GM21528 (cell line): Measurements from ENCODE around the gene RTN4IP1.

Experiments
- ATAC-seq: cut with Tn5 transposase; IDR thresholded peaks from one replicate; pipeline ENCODE4 v1.9.1; 2021; ENCODE audit warnings: mild to moderate bottlenecking, moderate library complexity; ENCODE audit not compliant: unreplicated experiment, low FRiP score

RTN4IP1 gene, protein sequence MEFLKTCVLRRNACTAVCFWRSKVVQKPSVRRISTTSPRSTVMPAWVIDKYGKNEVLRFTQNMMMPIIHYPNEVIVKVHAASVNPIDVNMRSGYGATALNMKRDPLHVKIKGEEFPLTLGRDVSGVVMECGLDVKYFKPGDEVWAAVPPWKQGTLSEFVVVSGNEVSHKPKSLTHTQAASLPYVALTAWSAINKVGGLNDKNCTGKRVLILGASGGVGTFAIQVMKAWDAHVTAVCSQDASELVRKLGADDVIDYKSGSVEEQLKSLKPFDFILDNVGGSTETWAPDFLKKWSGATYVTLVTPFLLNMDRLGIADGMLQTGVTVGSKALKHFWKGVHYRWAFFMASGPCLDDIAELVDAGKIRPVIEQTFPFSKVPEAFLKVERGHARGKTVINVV

DNA sequence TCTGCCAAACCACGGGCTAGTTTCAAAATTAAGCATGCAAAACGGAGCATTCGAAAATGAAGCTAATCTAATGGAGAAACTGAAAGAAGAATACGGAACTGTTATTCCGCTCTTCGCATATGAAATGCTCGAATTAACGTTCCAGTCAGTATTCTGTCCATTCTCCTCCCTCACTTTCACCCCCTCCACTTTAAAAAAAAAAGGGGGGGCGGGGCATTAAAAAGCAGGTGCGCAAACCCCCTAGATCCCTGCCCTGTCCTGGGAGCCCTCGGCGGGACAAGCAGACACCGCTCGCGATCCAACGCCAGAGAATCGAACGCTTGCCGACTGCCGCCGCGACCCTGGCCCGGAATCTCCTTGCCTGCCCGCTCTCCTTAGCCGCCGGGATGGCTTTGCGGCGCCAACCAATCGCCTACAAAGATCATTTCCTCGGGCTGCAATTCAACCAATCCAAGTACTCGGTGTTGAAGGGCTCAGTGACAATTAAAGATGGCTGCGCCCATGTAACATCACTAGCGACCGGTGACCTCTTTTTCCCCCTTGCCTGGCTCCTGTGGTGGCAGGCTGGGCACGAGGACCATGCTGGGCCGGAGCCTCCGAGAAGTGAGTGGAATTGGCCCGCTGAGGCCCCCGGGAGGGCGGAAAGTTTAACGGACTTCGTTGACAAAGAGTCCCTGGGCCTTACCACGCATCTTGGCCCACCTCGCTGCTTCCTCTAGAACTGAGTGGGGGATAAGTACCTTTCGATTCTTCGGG is at the start of gene RTN4IP1, which contains the start of gene QRSL1:
TSS of gene RTN4IP1 (minus strand) at position 396 of the 756 bp plus-strand sequence. CDS start 477 bp downstream, outside the sequence.
TSS of gene QRSL1 (plus strand) at position 476 of the 756 bp plus-strand sequence. CDS start at position 580, 104 bp downstream.
- peak; percentile 86 for ATAC-seq

DNA sequence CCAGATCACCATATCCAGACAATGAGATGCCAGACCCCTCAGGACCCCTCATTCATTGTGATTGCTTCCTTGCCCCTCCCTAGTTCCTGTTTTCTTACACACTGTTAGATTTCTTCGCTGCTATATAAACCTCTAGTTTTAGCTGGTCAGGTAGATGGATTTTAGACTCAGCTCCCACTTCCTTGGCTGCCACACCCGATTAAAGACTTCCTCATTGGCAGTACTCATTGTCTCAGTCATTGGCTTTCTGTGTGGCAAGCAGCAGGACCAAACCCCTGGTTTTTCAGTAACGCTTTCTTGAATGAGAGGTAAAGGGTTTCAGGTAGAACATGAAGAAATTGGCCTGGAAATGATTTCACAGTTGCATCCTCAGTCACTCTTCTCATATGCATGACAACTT is 48.0 kb upstream of the RTN4IP1 start:
- no peak for ATAC-seq

DNA sequence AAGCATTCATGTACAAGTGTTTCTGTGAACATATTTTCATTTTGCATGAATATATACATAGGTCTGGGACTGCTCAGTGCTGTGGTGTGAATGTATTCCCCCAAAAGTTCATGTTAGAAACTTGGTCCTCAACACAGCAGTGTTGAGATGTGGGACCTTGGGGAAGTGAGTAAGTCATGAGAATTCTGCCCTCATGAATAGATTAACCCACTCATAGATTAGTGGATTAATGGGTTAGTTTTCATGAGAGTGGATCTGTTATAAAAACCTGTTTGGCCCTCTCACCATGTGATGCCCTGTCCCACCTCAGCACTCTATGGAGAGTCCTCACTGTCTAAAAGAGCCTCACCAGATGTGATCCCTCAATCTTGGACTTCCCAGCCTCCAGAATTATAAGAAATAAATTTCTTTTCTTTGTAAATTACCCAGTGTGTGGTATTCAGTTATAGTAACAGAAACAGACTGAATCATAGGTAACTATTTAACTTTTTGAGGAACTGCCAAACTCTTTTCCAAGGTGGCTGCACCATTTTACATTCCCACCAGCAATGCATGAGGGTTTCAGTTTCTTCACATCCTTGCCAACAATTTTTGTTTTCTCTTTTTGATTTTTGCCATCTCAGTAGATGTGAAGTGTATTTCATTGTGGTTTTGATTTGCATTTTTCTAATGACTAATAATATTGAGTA is 45.4 kb upstream of the RTN4IP1 start:
- ATAC-seq = no peak

DNA sequence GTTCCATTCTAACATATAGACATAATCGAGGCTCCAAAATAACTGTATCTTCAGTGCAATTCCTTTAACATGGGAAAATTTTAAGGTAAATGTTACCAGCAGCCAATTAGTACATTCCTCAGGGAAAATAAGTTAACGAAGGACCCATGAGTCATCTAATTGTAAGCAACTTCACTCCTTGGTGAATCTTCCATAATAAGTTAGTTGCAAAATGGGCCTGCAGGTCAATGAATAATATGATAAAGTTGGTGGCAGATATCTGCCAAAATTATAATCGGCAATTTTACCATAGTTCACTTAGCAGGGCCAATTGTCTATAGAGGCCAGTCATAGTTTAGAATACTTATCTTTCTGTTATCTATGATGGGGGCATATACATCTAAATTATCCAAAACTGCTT is 42.4 kb upstream of the RTN4IP1 start:
- ATAC-seq = no peak

DNA sequence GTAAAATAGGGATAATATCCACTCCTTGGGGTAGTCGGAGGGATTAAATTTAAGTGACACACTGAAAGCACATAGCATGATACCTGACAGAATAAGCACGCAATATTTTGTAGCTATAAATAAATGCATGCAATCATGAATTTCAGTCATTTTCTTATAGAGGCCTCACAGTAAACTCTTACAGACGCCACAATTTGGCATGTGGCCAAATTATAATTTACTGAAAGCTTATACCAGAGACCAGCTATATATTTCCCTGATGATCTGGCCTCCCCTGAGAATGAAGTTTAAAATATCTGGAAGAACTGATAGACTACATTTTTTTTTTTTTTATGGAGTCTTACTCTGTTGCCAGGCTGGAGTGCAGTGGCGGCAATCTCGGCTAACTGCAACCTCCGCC is 40.9 kb upstream of the RTN4IP1 start:
- no peak for ATAC-seq

DNA sequence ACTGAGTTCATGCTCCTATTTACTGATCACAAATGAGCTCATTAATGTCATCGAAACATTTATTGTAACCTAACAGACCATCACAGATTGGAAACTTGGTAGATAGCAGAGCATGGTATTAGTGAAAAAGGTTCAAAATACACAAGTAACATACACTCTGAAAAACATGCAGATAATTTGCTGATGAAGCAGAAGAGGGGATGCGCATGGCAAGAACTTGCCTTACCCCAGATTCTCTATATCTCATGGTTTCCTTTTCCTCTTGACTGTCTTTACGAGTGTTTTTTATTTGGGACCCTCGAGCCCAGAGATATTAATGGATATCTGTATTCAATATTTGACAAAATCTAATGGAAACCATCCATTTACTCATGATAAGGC is 37.7 kb upstream of the RTN4IP1 start:
- ATAC-seq = no peak

DNA sequence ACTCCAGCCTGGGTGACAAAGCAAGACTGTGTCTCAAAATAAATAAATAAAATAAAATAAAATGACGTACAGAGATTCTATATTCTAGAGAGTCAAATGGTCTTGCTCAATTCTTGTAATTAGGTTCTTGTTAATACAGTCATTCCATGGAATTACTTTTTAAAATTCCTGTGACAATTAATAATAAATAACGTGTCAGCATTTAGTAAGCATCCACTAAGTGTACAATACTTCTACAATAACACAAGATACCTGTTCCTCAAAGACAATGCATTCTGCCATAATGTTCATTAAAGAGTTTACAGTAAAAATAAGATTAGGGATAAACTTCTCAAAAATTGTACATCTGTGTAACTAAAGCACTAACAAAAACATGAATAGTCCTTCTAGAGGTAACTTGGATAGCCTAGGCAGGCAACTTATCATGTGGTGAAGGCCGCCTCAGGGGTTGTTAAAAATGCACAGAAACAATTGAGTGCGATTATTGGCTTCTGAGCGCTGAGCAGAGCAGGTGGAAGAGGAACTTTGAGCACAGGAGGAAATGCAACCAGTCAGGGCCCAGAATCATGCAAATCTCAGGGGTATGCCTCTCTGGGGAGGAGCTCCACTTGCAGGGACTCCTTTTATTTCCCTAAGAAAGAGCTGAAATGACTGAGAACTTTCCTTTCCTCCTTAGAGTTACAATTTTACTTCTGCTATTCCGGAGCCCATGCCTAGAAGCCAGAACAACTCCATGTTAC is 37.2 kb upstream of the RTN4IP1 start:
- peak; percentile 95 for ATAC-seq

DNA sequence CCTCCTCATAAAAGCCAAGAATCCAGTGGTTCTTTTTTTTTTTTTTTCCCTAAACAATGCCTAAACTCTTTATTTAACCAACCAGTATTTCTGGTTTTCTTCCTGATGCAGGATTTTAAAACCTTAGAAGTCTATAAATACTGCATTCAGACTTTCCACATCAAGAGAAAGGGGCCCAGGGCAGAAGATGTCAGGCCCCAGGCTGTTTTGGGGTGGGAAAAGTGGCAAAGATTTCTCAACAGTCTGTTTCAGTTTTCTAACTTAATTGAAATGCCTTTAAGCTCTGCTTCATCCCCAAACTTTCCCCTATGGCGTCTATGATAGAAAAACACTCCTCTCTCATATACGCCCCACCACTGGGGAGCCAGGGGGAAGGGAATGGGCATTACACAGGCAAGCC is 33.2 kb upstream of the RTN4IP1 start:
- ATAC-seq = no peak

DNA sequence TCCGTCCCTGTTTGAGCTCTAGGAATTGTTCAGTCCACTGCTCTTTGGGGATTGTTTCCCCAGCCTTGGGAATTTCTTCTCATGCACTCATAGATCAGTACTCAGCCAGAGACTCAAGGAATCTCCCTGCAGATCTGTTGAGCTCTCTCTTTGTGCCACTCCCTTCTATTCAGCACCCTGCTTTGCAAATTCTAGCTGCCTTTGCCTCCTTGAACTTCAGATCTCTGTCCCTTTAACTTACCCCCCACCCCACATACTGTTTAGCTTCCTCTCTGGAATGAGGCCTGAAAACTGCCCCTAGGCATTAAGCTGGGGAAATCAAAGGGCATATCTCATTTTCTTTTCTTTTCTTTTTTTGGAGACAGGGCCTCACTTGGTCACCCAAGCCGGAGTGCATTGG is 30.6 kb upstream of the RTN4IP1 start:
- no peak for ATAC-seq

DNA sequence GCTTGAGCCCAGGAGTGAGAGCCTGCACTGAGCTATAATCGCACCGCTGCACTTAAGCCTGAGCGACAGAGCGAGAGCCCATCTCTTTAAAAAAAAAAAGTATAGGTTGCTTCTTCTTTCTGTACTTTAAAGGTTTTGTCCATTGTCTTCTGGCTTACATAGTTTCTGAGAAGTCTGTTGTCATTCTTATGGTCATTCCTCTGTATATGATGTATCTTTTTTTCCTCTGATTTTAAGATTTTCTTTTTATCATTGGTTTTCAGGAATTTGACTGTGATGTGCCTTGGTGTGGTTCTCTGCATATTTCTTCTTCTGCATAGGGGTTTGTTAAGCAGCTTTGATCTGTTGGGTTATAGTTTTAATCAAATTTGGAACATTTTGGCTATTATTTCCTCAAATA is 29.2 kb upstream of the RTN4IP1 start:
- ATAC-seq = no peak

DNA sequence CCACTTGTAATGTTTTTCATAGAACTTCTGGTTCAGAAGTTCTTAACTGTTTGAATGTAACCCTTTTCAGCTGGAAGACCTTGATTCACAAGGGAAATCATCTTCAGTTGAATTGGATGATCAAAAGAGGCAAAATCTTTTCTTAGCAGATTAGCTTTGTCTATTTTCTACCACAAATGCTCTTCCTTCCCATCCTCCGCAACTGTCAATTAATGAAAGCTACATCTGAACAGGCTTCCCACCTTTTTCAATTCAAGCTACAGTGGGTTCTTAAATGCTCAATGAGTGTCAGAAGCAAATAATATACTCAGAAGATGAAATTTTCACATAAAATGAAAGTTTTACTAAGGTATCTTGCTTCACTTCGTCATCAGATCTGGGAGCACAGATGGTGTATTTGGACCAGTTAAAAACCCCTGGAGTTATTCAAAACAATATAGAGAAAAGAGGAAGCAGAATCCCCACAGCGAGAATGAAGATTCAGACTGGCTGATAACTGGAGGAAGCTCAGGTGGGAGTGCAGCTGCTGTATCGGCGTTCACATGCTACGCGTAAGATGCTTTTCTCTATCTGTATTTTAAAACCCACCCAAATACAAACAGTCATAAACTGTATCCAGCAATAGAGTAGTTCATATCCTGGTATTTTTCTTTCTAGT is 19.5 kb upstream of the RTN4IP1 start:
- peak; percentile 93 for ATAC-seq

DNA sequence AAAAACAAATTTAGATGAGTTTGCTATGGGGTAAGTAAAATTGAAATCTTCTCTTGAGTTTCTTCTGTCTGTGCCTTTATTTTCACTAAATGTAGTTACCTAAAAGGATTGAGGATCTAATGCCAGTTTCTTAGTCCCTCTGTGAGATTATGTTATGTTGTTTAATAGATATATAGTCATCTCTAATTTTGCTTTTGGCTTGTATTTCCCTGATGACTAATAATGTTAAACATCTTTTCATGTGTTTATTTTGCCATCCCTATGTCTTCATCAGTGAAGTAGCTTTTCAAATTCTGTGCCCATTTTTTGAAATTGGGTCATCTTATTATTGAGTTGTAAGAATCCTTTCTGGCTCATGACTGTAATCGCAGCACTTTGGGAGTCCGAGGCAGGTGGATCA is 13.8 kb upstream of the RTN4IP1 start:
- ATAC-seq = no peak

DNA sequence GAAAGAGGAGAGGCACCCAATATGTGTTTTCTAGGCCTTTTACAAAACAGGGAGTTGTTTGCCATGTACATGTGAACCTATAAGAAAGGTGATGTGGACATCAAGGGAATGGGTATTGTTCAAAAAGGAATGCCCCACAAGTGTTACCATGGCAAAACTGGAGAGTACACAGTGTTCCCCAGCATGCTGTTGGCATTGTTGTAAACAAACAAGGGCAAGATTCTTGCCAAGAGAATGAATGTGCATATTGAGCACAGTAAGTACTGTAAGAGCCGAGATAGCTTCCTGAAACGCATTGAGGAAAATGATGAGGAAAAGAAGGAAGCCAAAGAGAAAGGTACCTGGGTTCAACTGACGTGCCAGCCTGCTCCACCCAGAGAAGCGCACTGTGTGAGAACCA is 13.2 kb upstream of the RTN4IP1 start:
- no peak for ATAC-seq

DNA sequence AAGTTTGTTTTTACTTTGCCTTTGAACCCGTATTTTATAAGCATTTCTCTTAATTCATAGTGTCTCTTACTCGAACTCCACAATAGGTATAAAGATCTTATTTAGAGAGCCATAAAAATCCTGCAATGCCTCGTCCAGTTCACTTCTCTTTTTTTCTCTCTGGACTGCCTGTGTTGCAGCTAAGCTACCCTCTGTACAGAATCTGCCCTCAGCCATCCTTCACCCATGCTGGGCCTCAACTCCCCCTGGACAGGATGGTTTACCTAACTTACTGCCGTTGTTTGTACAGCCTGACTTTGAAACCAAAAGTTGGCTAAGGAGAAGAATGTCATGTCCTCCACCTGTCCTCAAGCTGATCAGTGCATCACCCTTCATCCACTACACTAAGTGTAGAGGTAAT is 10.5 kb upstream of the RTN4IP1 start:
- ATAC-seq = no peak

DNA sequence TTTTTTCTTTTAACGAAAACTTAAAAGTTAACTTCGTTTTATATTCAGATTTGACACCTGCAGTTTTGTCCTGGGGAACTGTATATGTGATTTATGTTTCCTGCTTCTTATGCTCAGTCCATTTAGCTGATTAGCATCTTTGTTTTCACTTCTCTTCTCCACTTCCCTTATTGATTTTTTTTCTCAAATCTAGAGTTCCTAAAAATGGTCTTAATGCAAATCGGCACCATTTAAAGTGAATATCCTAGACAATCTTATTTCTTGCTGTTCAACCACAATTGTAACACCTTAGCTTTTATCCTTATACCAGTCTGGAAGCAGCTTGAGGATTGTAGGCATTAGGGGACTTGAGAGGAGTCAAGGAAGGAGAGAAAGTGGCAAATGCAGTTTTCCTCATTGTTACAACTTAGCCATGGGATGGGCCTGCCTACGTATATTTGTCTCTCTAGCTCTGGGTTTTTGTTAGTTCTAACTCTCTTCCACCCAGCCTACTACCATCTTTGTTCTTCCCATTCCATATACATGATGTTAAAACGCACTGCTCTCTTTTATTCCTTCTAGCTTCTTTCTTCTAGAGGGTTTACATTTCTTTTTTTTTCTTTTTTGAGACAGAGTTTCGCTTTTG is 8.5 kb upstream of the RTN4IP1 start:
- ATAC-seq = peak; percentile 75

DNA sequence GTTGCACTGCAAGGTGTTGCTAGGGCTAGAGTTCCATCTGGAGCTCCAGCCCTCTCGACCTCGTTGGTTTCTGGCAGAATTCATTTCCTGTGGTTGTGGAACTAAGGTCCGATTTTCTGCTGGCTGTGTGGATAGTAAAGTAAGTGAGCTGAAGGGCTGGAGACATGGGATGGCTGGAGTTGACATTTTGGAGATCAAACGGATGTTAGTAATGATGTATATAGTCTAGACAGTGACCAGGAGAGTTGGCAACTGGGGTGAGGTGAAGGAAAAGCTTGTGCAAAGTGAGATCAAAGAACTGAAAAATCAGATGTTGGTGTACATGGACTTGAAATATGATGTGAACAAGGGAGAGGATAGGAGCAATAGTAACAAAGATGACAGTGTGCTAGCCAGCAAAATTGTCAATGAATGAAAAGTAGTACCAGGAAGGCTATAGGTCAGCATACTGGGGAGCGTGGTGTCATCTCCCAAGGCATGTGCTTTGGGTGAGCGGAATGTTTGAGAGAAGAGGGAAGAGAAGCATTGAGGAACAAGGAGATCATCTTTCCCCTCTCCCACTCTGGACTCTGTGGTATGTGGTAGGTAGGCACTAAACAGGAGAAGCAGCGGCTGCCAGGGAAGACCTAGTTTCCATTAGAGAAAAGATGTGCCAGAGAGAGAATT is 7.9 kb upstream of the RTN4IP1 start:
- ATAC-seq = peak; percentile 19

DNA sequence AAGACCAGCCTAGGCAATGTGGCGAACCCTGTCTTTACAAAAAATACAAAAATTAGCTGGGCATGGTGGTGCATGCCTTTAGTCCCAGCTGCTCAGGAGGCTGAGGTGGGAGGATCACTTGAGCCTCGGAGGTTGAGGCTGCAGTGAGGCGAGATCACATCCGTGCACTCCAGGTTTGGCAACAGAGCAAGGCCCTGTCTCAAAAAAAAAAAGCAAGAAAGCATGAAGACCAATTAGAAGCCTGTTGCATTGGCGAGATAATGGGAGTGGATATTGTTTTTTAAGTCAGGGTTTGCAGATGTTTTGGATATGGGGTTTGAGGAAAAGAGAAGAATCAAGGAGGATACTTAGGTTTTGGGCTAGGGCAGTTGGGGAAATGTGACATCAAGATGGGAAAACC is 5.3 kb upstream of the RTN4IP1 start:
- ATAC-seq = no peak

DNA sequence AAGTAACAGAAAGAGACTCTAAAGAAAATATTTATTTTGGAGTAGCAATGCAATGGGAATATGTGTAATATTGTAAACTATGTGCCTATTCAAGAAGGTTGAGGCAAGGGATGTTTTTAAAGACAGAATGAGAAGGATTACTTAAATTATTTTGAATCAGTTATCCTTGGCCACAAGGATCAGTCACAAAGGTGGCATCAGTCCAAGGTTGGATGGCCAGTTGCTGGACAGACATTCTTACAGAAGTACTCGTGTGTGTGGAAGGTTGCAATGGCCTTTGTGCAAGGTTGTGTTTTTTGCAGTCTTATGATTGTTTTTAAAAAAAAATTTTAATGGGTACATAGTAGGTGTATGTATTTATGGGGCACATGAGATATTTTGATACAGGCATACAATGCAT is 2.0 kb upstream of the RTN4IP1 start:
- ATAC-seq = no peak

DNA sequence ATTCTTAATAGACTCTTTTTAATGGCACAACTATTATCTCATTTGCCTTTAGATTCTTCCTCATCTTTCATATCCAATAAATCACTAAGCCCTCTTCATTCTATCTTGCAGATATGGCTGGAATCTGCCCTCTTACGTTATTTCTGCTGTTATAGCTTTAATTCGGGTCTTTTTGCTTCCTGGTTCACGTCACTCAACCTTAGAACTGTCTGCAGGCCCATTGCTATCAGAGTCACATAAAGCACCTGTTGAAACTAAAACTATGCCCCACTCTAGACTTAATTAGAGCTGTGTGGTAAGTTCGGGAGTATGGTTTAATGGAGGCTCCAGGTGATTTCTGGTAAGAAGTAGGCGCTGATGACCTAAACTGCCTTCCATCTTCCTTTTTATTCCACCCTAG is 1.1 kb upstream of the RTN4IP1 start:
- no peak for ATAC-seq
